ENCODE measurements around the gene GRM7. TPM values are rescaled to one million over a fixed set of nuclear protein-coding genes. Genes with fewer than 3 reads are reported as not detected.

Gene GRM7
- total RNA-seq, 2 experiments from 2014 or later = not detected

- no peaks in the 10 kb centered on the region for H3K9me2 ChIP-seq (ENCODE audit: insufficient read depth, low read length)
- CTCF ChIA-PET (ENCODE audit: unreplicated experiment) = no interaction called here
- H3K36me3 ChIP-seq (ENCODE audit: insufficient read depth, low read length) = no peaks in the 10 kb centered on the region
Measured at GRCh38 chr3:7400360-7400759, 539.4 kb downstream of the GRM7 start.

GRCh38 chr3:7401418-7401817, 540.5 kb downstream of the GRM7 start:
- intact Hi-C loops (cut with micrococcal nuclease; ENCODE audit: unreplicated experiment) = no loop called here
- Histone ChIP-seq H3K27ac (ENCODE audit: low read depth, low read length, poor library complexity, severe bottlenecking) (no peak overlapping the region), H3K9me2 (ENCODE audit: insufficient read depth, low read length) (no peaks in the 10 kb centered on the region), H3K4me3 (ENCODE audit: low read depth, low read length, poor library complexity, severe bottlenecking) (no peak overlapping the region), H3K9me3 (ENCODE audit: low read length) (no peaks in the 10 kb centered on the region), H4K20me1 (ENCODE audit: insufficient read depth, low read length) (no peaks in the 10 kb centered on the region), H3K36me3 (ENCODE audit: insufficient read depth, low read length) (no peaks in the 10 kb centered on the region), H2AFZ (ENCODE audit: low read length) (no peak overlapping the region), H3K79me2 (ENCODE audit: insufficient read depth, low read depth, low read length) (no peaks in the 10 kb centered on the region), H3K4me2 (ENCODE audit: low read length) (no peak overlapping the region), H3K4me1 (ENCODE audit: insufficient read depth, low read length, poor library complexity, severe bottlenecking) (no peaks in the 10 kb centered on the region)
- TF ChIP-seq CTCF (conservative IDR thresholded peaks at IDR 0.05; ENCODE audit: low read length) (no peak), EZH2phosphoT487 (IDR thresholded peaks at IDR 0.05; ENCODE audit: borderline replicate concordance, low read depth, low read length) (no peak)
- DNase-seq (ENCODE audit: low spot score) = no peak
- POLR2A ChIA-PET = no interaction called here
- CTCF ChIA-PET (ENCODE audit: unreplicated experiment) = no interaction called here
- no TSS peak for BruUV-seq (replicated peaks)

More at GRCh38 chr3:7400360-7400759, 539.4 kb downstream of the GRM7 start:
- Histone ChIP-seq H3K4me1 (ENCODE audit: insufficient read depth, low read length, poor library complexity, severe bottlenecking) (no peaks in the 10 kb centered on the region), H3K79me2 (ENCODE audit: insufficient read depth, low read depth, low read length) (no peaks in the 10 kb centered on the region), H3K4me2 (ENCODE audit: low read length) (no peak overlapping the region), H4K20me1 (ENCODE audit: insufficient read depth, low read length) (no peaks in the 10 kb centered on the region), H3K4me3 (ENCODE audit: low read depth, low read length, poor library complexity, severe bottlenecking) (no peak overlapping the region), H3K27ac (ENCODE audit: low read depth, low read length, poor library complexity, severe bottlenecking) (no peak overlapping the region), H2AFZ (ENCODE audit: low read length) (no peak overlapping the region), H3K9me3 (ENCODE audit: low read length) (no peaks in the 10 kb centered on the region)
- BruUV-seq (replicated peaks) = no TSS peak
- intact Hi-C loops (cut with micrococcal nuclease; ENCODE audit: unreplicated experiment) = no loop called here
- no peak for TF ChIP-seq CTCF (conservative IDR thresholded peaks at IDR 0.05; ENCODE audit: low read length)
- TF ChIP-seq EZH2phosphoT487 (IDR thresholded peaks at IDR 0.05; ENCODE audit: borderline replicate concordance, low read depth, low read length) = no peak
- POLR2A ChIA-PET = no interaction called here
- DNase-seq (ENCODE audit: low spot score) = no peak

GRCh38 chr3:7407107-7407506, 546.2 kb downstream of the GRM7 start:
- no peaks in the 10 kb centered on the region for H3K9me3 ChIP-seq (ENCODE audit: low read length)

More at GRCh38 chr3:7407107-7407506, 546.2 kb downstream of the GRM7 start:
- ChIA-PET POLR2A (no interaction called here), CTCF (ENCODE audit: unreplicated experiment) (no interaction called here)
- no peaks in the 10 kb centered on the region for H3K79me2 ChIP-seq (ENCODE audit: insufficient read depth, low read depth, low read length)
- no peak overlapping the region for H3K27ac ChIP-seq (ENCODE audit: low read depth, low read length, poor library complexity, severe bottlenecking)
- no peaks in the 10 kb centered on the region for H3K36me3 ChIP-seq (ENCODE audit: insufficient read depth, low read length)
- intact Hi-C loops (cut with micrococcal nuclease; ENCODE audit: unreplicated experiment) = no loop called here
- no peaks in the 10 kb centered on the region for H4K20me1 ChIP-seq (ENCODE audit: insufficient read depth, low read length)
- H3K4me3 ChIP-seq (ENCODE audit: low read depth, low read length, poor library complexity, severe bottlenecking) = no peak overlapping the region
- no peaks in the 10 kb centered on the region for H3K9me2 ChIP-seq (ENCODE audit: insufficient read depth, low read length)
- H2AFZ ChIP-seq (ENCODE audit: low read length) = no peak overlapping the region
- DNase-seq (ENCODE audit: low spot score) = no peak
- no peak overlapping the region for H3K4me2 ChIP-seq (ENCODE audit: low read length)
- no peaks in the 10 kb centered on the region for H3K4me1 ChIP-seq (ENCODE audit: insufficient read depth, low read length, poor library complexity, severe bottlenecking)
- BruUV-seq (replicated peaks) = no TSS peak
- TF ChIP-seq EZH2phosphoT487 (IDR thresholded peaks at IDR 0.05; ENCODE audit: borderline replicate concordance, low read depth, low read length) = no peak
